Body of pancreas (tissue), 4 donors: ENCODE measurements around the gene ZNF334.

Experiments
- POLR2A ChIP-seq, 3 donors: fragments of 450-650 bp; IDR thresholded peaks; one replicate each; pipeline ENCODE4 v1.6.1; 2016; ENCODE audit warnings: antibody characterized with exemption in 3 of 3, mild to moderate bottlenecking in 2 of 3
- TF ChIP-seq, protein P1 (sequence below), 7 experiments: fragments of 450-650 bp in 4 of 7; fragments of 200-600 bp in 3 of 7; sonication (generic) in 3 of 7; IDR thresholded peaks; one replicate each; pipeline ENCODE4 v1.5.1; 2016 to 2019; ENCODE audit warnings: antibody characterized with exemption in 7 of 7

DNA sequence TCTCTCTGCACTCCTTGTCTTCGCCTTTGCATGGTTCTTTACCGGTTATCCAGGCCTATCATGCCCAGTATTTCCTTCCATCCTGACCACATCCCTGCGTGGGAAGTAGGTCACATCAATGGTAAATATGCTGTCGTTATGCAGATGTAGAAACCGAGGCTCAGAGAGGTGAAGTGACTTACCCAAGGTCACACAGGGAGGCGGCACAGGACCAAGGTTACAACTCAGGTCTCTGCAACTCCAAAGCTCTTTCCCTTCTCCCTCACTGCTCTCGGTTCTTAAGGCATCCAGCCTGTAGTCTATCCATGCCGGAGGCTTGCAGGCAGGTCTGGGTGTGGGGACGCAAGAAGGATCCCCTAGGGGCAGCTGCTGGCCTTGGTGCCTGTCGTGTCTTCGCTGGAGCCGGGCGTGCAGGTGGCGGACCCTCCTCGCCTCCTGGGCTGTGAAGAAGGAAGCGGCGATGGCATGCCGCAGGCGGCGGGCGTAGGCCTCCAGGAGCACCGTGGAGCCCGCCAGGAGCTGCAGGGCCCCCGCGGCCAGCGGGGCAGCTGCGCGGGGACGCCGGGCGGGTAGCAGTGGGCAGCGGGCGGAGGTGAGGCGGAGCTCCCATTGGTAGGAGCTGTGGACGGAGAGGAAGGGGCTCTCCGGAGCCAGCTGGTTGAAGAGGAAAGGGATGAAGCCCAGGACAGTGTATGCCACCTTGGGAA, 28.0 kb upstream of the ZNF334 start:
- TF ChIP-seq, protein P1, sequence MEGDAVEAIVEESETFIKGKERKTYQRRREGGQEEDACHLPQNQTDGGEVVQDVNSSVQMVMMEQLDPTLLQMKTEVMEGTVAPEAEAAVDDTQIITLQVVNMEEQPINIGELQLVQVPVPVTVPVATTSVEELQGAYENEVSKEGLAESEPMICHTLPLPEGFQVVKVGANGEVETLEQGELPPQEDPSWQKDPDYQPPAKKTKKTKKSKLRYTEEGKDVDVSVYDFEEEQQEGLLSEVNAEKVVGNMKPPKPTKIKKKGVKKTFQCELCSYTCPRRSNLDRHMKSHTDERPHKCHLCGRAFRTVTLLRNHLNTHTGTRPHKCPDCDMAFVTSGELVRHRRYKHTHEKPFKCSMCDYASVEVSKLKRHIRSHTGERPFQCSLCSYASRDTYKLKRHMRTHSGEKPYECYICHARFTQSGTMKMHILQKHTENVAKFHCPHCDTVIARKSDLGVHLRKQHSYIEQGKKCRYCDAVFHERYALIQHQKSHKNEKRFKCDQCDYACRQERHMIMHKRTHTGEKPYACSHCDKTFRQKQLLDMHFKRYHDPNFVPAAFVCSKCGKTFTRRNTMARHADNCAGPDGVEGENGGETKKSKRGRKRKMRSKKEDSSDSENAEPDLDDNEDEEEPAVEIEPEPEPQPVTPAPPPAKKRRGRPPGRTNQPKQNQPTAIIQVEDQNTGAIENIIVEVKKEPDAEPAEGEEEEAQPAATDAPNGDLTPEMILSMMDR (IDR thresholded peaks at IDR 0.05): no peak
- no peak for TF ChIP-seq POLR2A (IDR thresholded peaks at IDR 0.05)
